Cardiac muscle cell (in vitro differentiated cells and primary cell): ENCODE data around the gene CEMP1. TPM values are rescaled to one million over a fixed set of nuclear protein-coding genes. Genes with fewer than 3 reads are reported as not detected.

ENCODE experiments used
- DNase-seq, 2 donors: peaks; one replicate each; pipeline versions ENCODE4 v3.0.0 to v3.0.0-alpha.2; 2010 to 2017; ENCODE audit warnings: low read depth in 1 of 2, low spot score in 1 of 2
- H3K27ac ChIP-seq: fragments of 200-600 bp; sonication (generic); 2 replicates; pipeline ENCODE4 v1.5.1; 2016
- H3K27me3 ChIP-seq: fragments of 200-600 bp; sonication (generic); 2 replicates; pipeline ENCODE4 v1.6.0; 2016; ENCODE audit warnings: control low read depth
- H3K36me3 ChIP-seq: fragments of 200-600 bp; sonication (generic); 2 replicates; pipeline ENCODE4 v1.5.1; 2016; ENCODE audit warnings: control low read depth
- H3K4me1 ChIP-seq: fragments of 200-600 bp; sonication (generic); 2 replicates; pipeline ENCODE4 v1.8.1; 2017; ENCODE audit warnings: low read depth, mild to moderate bottlenecking, mixed run types
- H3K4me3 ChIP-seq: fragments of 200-600 bp; sonication (generic); 2 replicates; pipeline ENCODE4 v1.5.1; 2016; ENCODE audit warnings: mild to moderate bottlenecking
- H3K9me3 ChIP-seq: fragments of 200-600 bp; sonication (generic); 2 replicates; pipeline ENCODE4 v1.5.1; 2017; ENCODE audit warnings: low read depth, mild to moderate bottlenecking, control low read depth
- CTCF ChIP-seq: IDR thresholded peaks from 2 replicates; pipeline ENCODE4 v1.5.1; 2012; ENCODE audit warnings: low read depth, mild to moderate bottlenecking, low read length
- polyA plus RNA-seq: library from polyadenylated mRNA; unstranded; fragments of >200 nt; fragmentation: Nextera tagmentation; extraction: Ambion mirVana; gene quantifications from 2 replicates; pipeline ENCODE4 v1.2.1, GENCODE V29; 2016
- total RNA-seq: library from RNA; depleted of rRNA; stranded (reverse); fragments of >200 nt; gene quantifications from 2 replicates; pipeline ENCODE4 v1.2.3, GENCODE V29; 2016

Gene CEMP1
- total and polyA plus RNA-seq, 2 experiments from 2014 or later, result 1.3 to 9.4 TPM

GRCh38 chr16:2482708-2483534 lies 48.3 kb downstream of the CEMP1 start:
- TF ChIP-seq CTCF, result no peak
- Histone ChIP-seq H3K9me3 (no peaks in the 10 kb centered on the region), H3K36me3 (no peaks in the 10 kb centered on the region), H3K27me3 (no peaks in the 10 kb centered on the region), H3K4me1 (peaks cover 8% of the 10 kb centered on the region), H3K27ac (no peak overlapping the region), H3K4me3 (no peak overlapping the region)
- DNase-seq, result peak in 1 of 2 donors; percentile 71

GRCh38 chr16:2482249-2482648 lies 49.0 kb downstream of the CEMP1 start:
- no peak for TF ChIP-seq CTCF
- Histone ChIP-seq H3K27me3 (no peaks in the 10 kb centered on the region), H3K4me1 (peaks cover 5% of the 10 kb centered on the region), H3K27ac (no peak overlapping the region), H3K36me3 (no peaks in the 10 kb centered on the region), H3K4me3 (no peak overlapping the region), H3K9me3 (no peaks in the 10 kb centered on the region)
- no peak for DNase-seq

GRCh38 chr16:2481676-2482075 lies 49.5 kb downstream of the CEMP1 start:
- no peaks in the 10 kb centered on the region for H3K9me3 ChIP-seq
- no peak for DNase-seq
- no peak overlapping the region for H3K27ac ChIP-seq

GRCh38 chr16:2480948-2481347 lies 50.3 kb downstream of the CEMP1 start:
- TF ChIP-seq CTCF, result no peak
- no peak overlapping the region for H3K4me3 ChIP-seq
- H3K36me3 ChIP-seq, result no peaks in the 10 kb centered on the region
- peaks cover 5% of the 10 kb centered on the region for H3K4me1 ChIP-seq
- peaks cover 10% of the 10 kb centered on the region for H3K27me3 ChIP-seq
- H3K27ac ChIP-seq, result no peak overlapping the region
- DNase-seq, result no peak
- no peaks in the 10 kb centered on the region for H3K9me3 ChIP-seq

More at GRCh38 chr16:2481676-2482075, 49.5 kb downstream of the CEMP1 start:
- TF ChIP-seq CTCF, result no peak
- Histone ChIP-seq H3K27me3 (peaks cover 3% of the 10 kb centered on the region), H3K36me3 (no peaks in the 10 kb centered on the region), H3K4me1 (peaks cover 5% of the 10 kb centered on the region), H3K4me3 (no peak overlapping the region)

Other genes with a start within 250 kb of the CEMP1 start
- 14.2 and 14.5 TPM in 2 replicates for gene ABCA3, start 190.7 kb downstream of the CEMP1 start, total RNA-seq
- gene ABCA3, start 190.7 kb downstream of the CEMP1 start, polyA plus RNA-seq, result 11.1 and 16.9 TPM in 2 replicates
- 10.5 and 44.0 TPM in 2 replicates for gene CCNF, start 102.0 kb downstream of the CEMP1 start, total RNA-seq
- 9.2 and 48.2 TPM in 2 replicates for gene CCNF, start 102.0 kb downstream of the CEMP1 start, polyA plus RNA-seq
- gene TEDC2, start 71.3 kb downstream of the CEMP1 start, total RNA-seq, result 27.3 and 34.8 TPM in 2 replicates
- 30.7 and 34.4 TPM in 2 replicates for gene TEDC2, start 71.3 kb downstream of the CEMP1 start, polyA plus RNA-seq
- 9.4 and 20.5 TPM in 2 replicates for gene NTN3, start 60.1 kb downstream of the CEMP1 start, total RNA-seq
- 1.6 and 5.6 TPM in 2 replicates for gene NTN3, start 60.1 kb downstream of the CEMP1 start, polyA plus RNA-seq
- 17.3 and 23.6 TPM in 2 replicates for gene TBC1D24, start 56.3 kb downstream of the CEMP1 start, total RNA-seq
- 8.2 and 10.2 TPM in 2 replicates for gene TBC1D24, start 56.3 kb downstream of the CEMP1 start, polyA plus RNA-seq
- 92.4 and 117 TPM in 2 replicates for gene ATP6V0C, start 17.5 kb downstream of the CEMP1 start, total RNA-seq
- gene ATP6V0C, start 17.5 kb downstream of the CEMP1 start, polyA plus RNA-seq, result 184 and 281 TPM in 2 replicates
- 32.4 and 39.2 TPM in 2 replicates for gene AMDHD2, start 11.0 kb downstream of the CEMP1 start, total RNA-seq
- 25.0 and 30.2 TPM in 2 replicates for gene AMDHD2, start 11.0 kb downstream of the CEMP1 start, polyA plus RNA-seq
- 24.9 and 28.6 TPM in 2 replicates for gene PDPK1, start 6.6 kb upstream of the CEMP1 start, total RNA-seq
- gene PDPK1, start 6.6 kb upstream of the CEMP1 start, polyA plus RNA-seq, result 22.4 and 23.3 TPM in 2 replicates
- 32.9 and 67.2 TPM in 2 replicates for gene KCTD5, start 151.1 kb upstream of the CEMP1 start, total RNA-seq
- 32.6 and 35.0 TPM in 2 replicates for gene KCTD5, start 151.1 kb upstream of the CEMP1 start, polyA plus RNA-seq
- gene PRSS27, start 188.8 kb upstream of the CEMP1 start, total RNA-seq, result 13.0 and 17.0 TPM in 2 replicates
- 12.1 and 14.5 TPM in 2 replicates for gene PRSS27, start 188.8 kb upstream of the CEMP1 start, polyA plus RNA-seq
- gene SRRM2, start 221.2 kb upstream of the CEMP1 start, total RNA-seq, result 131 and 321 TPM in 2 replicates
- gene SRRM2, start 221.2 kb upstream of the CEMP1 start, polyA plus RNA-seq, result 592 and 734 TPM in 2 replicates
- 180 and 435 TPM in 2 replicates for gene ELOB, start 245.9 kb upstream of the CEMP1 start, total RNA-seq
- 606 and 614 TPM in 2 replicates for gene ELOB, start 245.9 kb upstream of the CEMP1 start, polyA plus RNA-seq